ENCODE data around the gene NCOA1.
"Not testable (repeated sequence)": the region's sequence is repeated elsewhere in the genome, so short reads cannot be mapped to it uniquely, and the experiment has no call there.

Gene NCOA1

GRCh38 chr2:24650997-24651642 lies 160.1 kb downstream of the NCOA1 start:
- no peak for DNase-seq

GRCh38 chr2:24651643-24652003 lies 160.6 kb downstream of the NCOA1 start:
- DNase-seq = no peak

- DNase-seq = no peak
Observed at GRCh38 chr2:24652265-24653182, 161.5 kb downstream of the NCOA1 start.

- no peak for DNase-seq
Observed at GRCh38 chr2:24657818-24658217, 166.8 kb downstream of the NCOA1 start.

GRCh38 chr2:24658531-24659202 lies 167.6 kb downstream of the NCOA1 start:
- no peak for DNase-seq

- DNase-seq = peak; percentile 78
Observed at GRCh38 chr2:24659862-24660261, 168.8 kb downstream of the NCOA1 start.

GRCh38 chr2:24667542-24667941 lies 176.5 kb downstream of the NCOA1 start:
- DNase-seq = no peak

GRCh38 chr2:24671230-24671629 lies 180.2 kb downstream of the NCOA1 start:
- no peak for DNase-seq

- DNase-seq = no peak
Observed at GRCh38 chr2:24672589-24672988, 181.5 kb downstream of the NCOA1 start.

GRCh38 chr2:24675338-24675737 lies 184.3 kb downstream of the NCOA1 start:
- DNase-seq = no peak

GRCh38 chr2:24676493-24676892 lies 185.4 kb downstream of the NCOA1 start:
- no peak for DNase-seq

GRCh38 chr2:24678066-24678465 lies 187.0 kb downstream of the NCOA1 start:
- DNase-seq = not testable (repeated sequence)

- DNase-seq = no peak
Observed at GRCh38 chr2:24680196-24680595, 189.1 kb downstream of the NCOA1 start.

- DNase-seq = no peak
Observed at GRCh38 chr2:24682304-24682703, 191.2 kb downstream of the NCOA1 start.

- no peak for DNase-seq
Observed at GRCh38 chr2:24683408-24683807, 192.4 kb downstream of the NCOA1 start.

GRCh38 chr2:24690524-24690923 lies 199.5 kb downstream of the NCOA1 start:
- no peak for DNase-seq

- no peak for DNase-seq
Observed at GRCh38 chr2:24691806-24692205, 200.8 kb downstream of the NCOA1 start.

- DNase-seq = no peak
Observed at GRCh38 chr2:24697792-24698191, 206.7 kb downstream of the NCOA1 start.

- DNase-seq = no peak
Observed at GRCh38 chr2:24702800-24703199, 211.7 kb downstream of the NCOA1 start.

- no peak for DNase-seq
Observed at GRCh38 chr2:24704692-24705091, 213.6 kb downstream of the NCOA1 start.

- DNase-seq = no peak
Observed at GRCh38 chr2:24707143-24707542, 216.1 kb downstream of the NCOA1 start.

GRCh38 chr2:24708537-24709152 lies 217.6 kb downstream of the NCOA1 start:
- no peak for DNase-seq

GRCh38 chr2:24710806-24711205 lies 219.8 kb downstream of the NCOA1 start:
- DNase-seq = no peak
